SK-N-SH treated with all-trans-retinoic acid at 6 μM for 48 hours (cell line): ENCODE results near the gene TMEM169.

Source experiments
- ATAC-seq: fragments of 200-7000 bp; cut with Tn5 transposase; 3 replicates; pipeline ENCODE4 v1.9.1; 2020; ENCODE audit warnings: mild to moderate bottlenecking, moderate library complexity
- CSDC2 ChIP-seq: fragments of 250-450 bp; sonication (Bioruptor Pico); IDR thresholded peaks from 2 replicates; pipeline ENCODE4 v1.5.0; 2020; ENCODE audit warnings: mild to moderate bottlenecking, moderate library complexity
- ESRRG ChIP-seq: fragments of 250-450 bp; sonication (Bioruptor Pico); IDR thresholded peaks from 2 replicates; pipeline ENCODE4 v1.6.1; 2021; ENCODE audit warnings: mild to moderate bottlenecking
- GLIS3 ChIP-seq: fragments of 250-450 bp; sonication (Bioruptor Pico); IDR thresholded peaks from 2 replicates; pipeline ENCODE4 v1.5.0; 2020; ENCODE audit warnings: mild to moderate bottlenecking, moderate library complexity
- ISL1 ChIP-seq: fragments of 250-450 bp; sonication (Bioruptor Pico); IDR thresholded peaks from 2 replicates; pipeline ENCODE4 v2.1.2; 2022; ENCODE audit warnings: mild to moderate bottlenecking, moderate library complexity
- PPARA ChIP-seq: fragments of 250-450 bp; sonication (Bioruptor Pico); IDR thresholded peaks from 2 replicates; pipeline ENCODE4 v1.5.0; 2020; ENCODE audit warnings: mild to moderate bottlenecking, borderline replicate concordance
- RARB ChIP-seq: fragments of 250-450 bp; sonication (Bioruptor Pico); IDR thresholded peaks from 2 replicates; pipeline ENCODE4 v1.8.0; 2021; ENCODE audit warnings: mild to moderate bottlenecking, moderate library complexity
- SNAI2 ChIP-seq: fragments of 250-450 bp; sonication (Bioruptor Pico); IDR thresholded peaks from 2 replicates; pipeline ENCODE4 v1.5.0; 2020; ENCODE audit warnings: mild to moderate bottlenecking, moderate library complexity
- TCF4 ChIP-seq: fragments of 250-450 bp; sonication (Bioruptor Pico); IDR thresholded peaks from 2 replicates; pipeline ENCODE4 v1.8.0; 2021; ENCODE audit warnings: mild to moderate bottlenecking, moderate library complexity, borderline replicate concordance
- TOX ChIP-seq: fragments of 250-450 bp; sonication (Bioruptor Pico); IDR thresholded peaks from 2 replicates; pipeline ENCODE4 v1.8.0; 2021; ENCODE audit warnings: mild to moderate bottlenecking, moderate library complexity, borderline replicate concordance
- ZC3H10 ChIP-seq: fragments of 250-450 bp; sonication (Bioruptor Pico); IDR thresholded peaks from 2 replicates; pipeline ENCODE4 v1.5.1; 2021; ENCODE audit warnings: mild to moderate bottlenecking, moderate library complexity
- ZFP3 ChIP-seq: fragments of 250-450 bp; sonication (Bioruptor Pico); IDR thresholded peaks from 2 replicates; pipeline ENCODE4 v1.5.0; 2020; ENCODE audit warnings: mild to moderate bottlenecking, moderate library complexity
- ZFP30 ChIP-seq: fragments of 450-650 bp; formaldehyde crosslinking; IDR thresholded peaks from 2 replicates; pipeline ENCODE4 v1.5.0; 2022; ENCODE audit warnings: mild to moderate bottlenecking, moderate library complexity
- ZNF565 ChIP-seq: fragments of 450-650 bp; formaldehyde crosslinking; conservative IDR thresholded peaks from 2 replicates; pipeline ENCODE4 v1.5.0; 2020; ENCODE audit warnings: low read depth, mild to moderate bottlenecking, moderate library complexity
- ZNF70 ChIP-seq: fragments of 450-650 bp; formaldehyde crosslinking; IDR thresholded peaks from 2 replicates; pipeline ENCODE4 v1.5.0; 2020; ENCODE audit warnings: mild to moderate bottlenecking, moderate library complexity
- ZNF8 ChIP-seq: fragments of 450-650 bp; formaldehyde crosslinking; IDR thresholded peaks from 2 replicates; pipeline ENCODE4 v1.5.0; 2020; ENCODE audit warnings: mild to moderate bottlenecking, moderate library complexity
- TF ChIP-seq, protein P1 (sequence below): fragments of 250-450 bp; sonication (Bioruptor Pico); IDR thresholded peaks from 2 replicates; pipeline ENCODE4 v1.5.0; 2020; ENCODE audit warnings: mild to moderate bottlenecking, moderate library complexity
- TF ChIP-seq, protein P2 (sequence below): fragments of 250-450 bp; sonication (Bioruptor Pico); IDR thresholded peaks from 2 replicates; pipeline ENCODE4 v1.5.1; 2020; ENCODE audit warnings: low read depth, mild to moderate bottlenecking, moderate library complexity
- TF ChIP-seq, protein P3 (sequence below): fragments of 250-450 bp; sonication (Bioruptor Pico); IDR thresholded peaks from 2 replicates; pipeline ENCODE4 v1.8.0; 2020; ENCODE audit warnings: mild to moderate bottlenecking, moderate library complexity, borderline replicate concordance
- TF ChIP-seq, protein P4 (sequence below): fragments of 250-450 bp; sonication (Bioruptor Pico); IDR thresholded peaks from 2 replicates; pipeline ENCODE4 v1.8.0; 2021; ENCODE audit warnings: low read depth, mild to moderate bottlenecking, moderate library complexity, borderline replicate concordance
- TF ChIP-seq, protein P5 (sequence below): fragments of 250-450 bp; sonication (Bioruptor Pico); IDR thresholded peaks from 2 replicates; pipeline ENCODE4 v1.5.1; 2021; ENCODE audit warnings: mild to moderate bottlenecking, moderate library complexity

TMEM169 gene, protein sequence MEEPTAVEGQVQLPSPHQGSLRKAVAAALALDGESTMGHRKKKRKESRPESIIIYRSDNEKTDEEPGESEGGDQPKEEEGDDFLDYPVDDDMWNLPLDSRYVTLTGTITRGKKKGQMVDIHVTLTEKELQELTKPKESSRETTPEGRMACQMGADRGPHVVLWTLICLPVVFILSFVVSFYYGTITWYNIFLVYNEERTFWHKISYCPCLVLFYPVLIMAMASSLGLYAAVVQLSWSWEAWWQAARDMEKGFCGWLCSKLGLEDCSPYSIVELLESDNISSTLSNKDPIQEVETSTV

DNA sequence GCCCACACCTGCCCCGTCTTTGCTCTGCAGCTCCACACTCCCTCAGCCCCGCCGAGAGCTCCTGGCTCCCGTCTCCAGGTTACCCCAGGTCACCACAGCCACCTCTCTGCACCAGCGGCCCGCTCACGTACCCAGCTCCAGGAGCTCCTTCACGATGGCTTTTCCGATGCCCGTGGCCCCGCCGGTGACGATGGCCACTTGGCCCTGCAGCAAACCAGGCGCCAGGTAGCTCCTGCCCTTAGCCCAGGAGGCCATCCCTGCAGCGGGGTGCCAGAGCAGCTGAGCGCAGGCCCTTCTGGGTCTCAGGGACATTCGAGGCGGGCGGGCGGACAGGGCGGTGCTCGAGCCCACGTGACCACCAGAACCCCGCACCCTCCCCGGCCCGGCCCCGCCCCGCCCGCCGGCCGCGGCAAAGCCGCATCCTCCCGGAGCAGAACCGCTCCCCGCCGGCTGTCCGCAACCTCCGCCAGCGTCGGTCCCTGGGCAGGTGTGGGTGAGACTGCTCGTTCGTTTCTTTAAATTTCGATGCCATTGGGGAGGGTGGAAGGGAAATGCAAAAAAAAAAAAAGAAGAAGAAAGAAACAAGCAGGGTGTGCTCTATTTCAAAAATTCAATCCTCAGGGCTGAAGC is at the start of gene TMEM169, which contains the start of gene PECR:
TMEM169 (plus strand) TSS at position 433 of the 630 bp plus-strand sequence. CDS start 14,045 bp downstream, outside the sequence.
PECR (minus strand) TSS at position 323 of the 630 bp plus-strand sequence; CDS start at position 255, 68 bp downstream.
- ATAC-seq = peak; percentile 96
- TF ChIP-seq TCF4 (CRISPR knock-in tag) (no peak), PPARA (CRISPR knock-in tag) (no peak), GLIS3 (CRISPR knock-in tag) (no peak), ISL1 (CRISPR knock-in tag) (no peak), ZNF8 (CRISPR knock-in tag) (no peak), ZNF70 (CRISPR knock-in tag) (no peak), RARB (CRISPR knock-in tag) (no peak), SNAI2 (no peak), CSDC2 (CRISPR knock-in tag) (no peak)
- TF ChIP-seq, protein P1, sequence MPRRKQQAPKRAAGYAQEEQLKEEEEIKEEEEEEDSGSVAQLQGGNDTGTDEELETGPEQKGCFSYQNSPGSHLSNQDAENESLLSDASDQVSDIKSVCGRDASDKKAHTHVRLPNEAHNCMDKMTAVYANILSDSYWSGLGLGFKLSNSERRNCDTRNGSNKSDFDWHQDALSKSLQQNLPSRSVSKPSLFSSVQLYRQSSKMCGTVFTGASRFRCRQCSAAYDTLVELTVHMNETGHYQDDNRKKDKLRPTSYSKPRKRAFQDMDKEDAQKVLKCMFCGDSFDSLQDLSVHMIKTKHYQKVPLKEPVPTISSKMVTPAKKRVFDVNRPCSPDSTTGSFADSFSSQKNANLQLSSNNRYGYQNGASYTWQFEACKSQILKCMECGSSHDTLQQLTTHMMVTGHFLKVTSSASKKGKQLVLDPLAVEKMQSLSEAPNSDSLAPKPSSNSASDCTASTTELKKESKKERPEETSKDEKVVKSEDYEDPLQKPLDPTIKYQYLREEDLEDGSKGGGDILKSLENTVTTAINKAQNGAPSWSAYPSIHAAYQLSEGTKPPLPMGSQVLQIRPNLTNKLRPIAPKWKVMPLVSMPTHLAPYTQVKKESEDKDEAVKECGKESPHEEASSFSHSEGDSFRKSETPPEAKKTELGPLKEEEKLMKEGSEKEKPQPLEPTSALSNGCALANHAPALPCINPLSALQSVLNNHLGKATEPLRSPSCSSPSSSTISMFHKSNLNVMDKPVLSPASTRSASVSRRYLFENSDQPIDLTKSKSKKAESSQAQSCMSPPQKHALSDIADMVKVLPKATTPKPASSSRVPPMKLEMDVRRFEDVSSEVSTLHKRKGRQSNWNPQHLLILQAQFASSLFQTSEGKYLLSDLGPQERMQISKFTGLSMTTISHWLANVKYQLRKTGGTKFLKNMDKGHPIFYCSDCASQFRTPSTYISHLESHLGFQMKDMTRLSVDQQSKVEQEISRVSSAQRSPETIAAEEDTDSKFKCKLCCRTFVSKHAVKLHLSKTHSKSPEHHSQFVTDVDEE (CRISPR knock-in tag) = no peak
- TF ChIP-seq, protein P2, sequence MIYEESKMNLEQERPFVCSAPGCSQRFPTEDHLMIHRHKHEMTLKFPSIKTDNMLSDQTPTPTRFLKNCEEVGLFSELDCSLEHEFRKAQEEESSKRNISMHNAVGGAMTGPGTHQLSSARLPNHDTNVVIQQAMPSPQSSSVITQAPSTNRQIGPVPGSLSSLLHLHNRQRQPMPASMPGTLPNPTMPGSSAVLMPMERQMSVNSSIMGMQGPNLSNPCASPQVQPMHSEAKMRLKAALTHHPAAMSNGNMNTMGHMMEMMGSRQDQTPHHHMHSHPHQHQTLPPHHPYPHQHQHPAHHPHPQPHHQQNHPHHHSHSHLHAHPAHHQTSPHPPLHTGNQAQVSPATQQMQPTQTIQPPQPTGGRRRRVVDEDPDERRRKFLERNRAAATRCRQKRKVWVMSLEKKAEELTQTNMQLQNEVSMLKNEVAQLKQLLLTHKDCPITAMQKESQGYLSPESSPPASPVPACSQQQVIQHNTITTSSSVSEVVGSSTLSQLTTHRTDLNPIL (CRISPR knock-in tag) = no peak

DNA sequence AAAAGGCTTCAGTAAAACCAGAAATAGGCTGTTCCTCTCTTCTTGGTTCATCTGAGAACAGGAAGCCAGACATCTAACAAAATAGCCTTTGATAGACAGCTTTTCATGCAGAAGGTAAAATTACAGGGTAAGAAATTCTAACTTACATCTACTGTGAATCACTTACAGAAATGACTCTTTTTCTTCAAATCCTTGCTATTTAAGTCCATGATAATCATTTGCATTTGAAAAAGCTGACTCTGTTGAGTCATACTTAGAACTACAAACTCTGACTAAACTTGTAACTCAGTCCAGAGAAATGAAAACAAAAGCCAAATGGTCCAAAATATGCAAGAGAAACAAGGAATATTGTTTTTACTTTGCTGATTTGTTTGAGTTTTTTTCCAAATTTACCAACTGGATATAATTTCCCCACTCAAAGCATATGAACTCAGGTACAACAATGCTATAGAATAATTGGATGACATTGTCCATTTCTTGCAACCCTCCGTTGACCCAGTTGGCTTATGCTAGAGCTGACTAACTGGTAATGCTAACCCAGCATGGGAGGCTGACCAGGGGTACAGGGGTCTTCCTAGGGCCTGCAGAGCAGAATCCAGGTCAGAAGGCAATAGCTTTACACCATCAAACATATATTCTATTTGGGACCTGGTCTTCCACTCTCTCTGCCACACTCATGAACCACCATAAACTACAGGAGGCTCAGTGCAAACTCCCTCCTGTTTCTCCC is 49.6 kb upstream of the TMEM169 start:
- TF ChIP-seq CSDC2 (CRISPR knock-in tag) (no peak), ZNF70 (CRISPR knock-in tag) (no peak), ZNF565 (no peak), ISL1 (CRISPR knock-in tag) (no peak), PPARA (CRISPR knock-in tag) (no peak), ZFP30 (CRISPR knock-in tag) (no peak), TOX (CRISPR knock-in tag) (no peak), ZC3H10 (no peak), ZFP3 (CRISPR knock-in tag) (no peak), RARB (CRISPR knock-in tag) (no peak), ESRRG (no peak), ZNF8 (CRISPR knock-in tag) (no peak), TCF4 (CRISPR knock-in tag) (no peak)
- TF ChIP-seq, protein P3, sequence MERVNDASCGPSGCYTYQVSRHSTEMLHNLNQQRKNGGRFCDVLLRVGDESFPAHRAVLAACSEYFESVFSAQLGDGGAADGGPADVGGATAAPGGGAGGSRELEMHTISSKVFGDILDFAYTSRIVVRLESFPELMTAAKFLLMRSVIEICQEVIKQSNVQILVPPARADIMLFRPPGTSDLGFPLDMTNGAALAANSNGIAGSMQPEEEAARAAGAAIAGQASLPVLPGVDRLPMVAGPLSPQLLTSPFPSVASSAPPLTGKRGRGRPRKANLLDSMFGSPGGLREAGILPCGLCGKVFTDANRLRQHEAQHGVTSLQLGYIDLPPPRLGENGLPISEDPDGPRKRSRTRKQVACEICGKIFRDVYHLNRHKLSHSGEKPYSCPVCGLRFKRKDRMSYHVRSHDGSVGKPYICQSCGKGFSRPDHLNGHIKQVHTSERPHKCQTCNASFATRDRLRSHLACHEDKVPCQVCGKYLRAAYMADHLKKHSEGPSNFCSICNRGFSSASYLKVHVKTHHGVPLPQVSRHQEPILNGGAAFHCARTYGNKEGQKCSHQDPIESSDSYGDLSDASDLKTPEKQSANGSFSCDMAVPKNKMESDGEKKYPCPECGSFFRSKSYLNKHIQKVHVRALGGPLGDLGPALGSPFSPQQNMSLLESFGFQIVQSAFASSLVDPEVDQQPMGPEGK = no peak
- TF ChIP-seq, protein P4, sequence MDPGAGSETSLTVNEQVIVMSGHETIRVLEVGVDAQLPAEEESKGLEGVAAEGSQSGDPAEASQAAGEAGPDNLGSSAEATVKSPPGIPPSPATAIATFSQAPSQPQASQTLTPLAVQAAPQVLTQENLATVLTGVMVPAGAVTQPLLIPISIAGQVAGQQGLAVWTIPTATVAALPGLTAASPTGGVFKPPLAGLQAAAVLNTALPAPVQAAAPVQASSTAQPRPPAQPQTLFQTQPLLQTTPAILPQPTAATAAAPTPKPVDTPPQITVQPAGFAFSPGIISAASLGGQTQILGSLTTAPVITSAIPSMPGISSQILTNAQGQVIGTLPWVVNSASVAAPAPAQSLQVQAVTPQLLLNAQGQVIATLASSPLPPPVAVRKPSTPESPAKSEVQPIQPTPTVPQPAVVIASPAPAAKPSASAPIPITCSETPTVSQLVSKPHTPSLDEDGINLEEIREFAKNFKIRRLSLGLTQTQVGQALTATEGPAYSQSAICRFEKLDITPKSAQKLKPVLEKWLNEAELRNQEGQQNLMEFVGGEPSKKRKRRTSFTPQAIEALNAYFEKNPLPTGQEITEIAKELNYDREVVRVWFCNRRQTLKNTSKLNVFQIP (CRISPR knock-in tag) = no peak
- TF ChIP-seq, protein P1 (CRISPR knock-in tag) = no peak
- TF ChIP-seq, protein P5, sequence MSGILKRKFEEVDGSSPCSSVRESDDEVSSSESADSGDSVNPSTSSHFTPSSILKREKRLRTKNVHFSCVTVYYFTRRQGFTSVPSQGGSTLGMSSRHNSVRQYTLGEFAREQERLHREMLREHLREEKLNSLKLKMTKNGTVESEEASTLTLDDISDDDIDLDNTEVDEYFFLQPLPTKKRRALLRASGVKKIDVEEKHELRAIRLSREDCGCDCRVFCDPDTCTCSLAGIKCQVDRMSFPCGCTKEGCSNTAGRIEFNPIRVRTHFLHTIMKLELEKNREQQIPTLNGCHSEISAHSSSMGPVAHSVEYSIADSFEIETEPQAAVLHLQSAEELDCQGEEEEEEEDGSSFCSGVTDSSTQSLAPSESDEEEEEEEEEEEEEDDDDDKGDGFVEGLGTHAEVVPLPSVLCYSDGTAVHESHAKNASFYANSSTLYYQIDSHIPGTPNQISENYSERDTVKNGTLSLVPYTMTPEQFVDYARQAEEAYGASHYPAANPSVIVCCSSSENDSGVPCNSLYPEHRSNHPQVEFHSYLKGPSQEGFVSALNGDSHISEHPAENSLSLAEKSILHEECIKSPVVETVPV (CRISPR knock-in tag) = no peak
- TF ChIP-seq, protein P2 (CRISPR knock-in tag) = no peak
- peak; percentile 69 for ATAC-seq
